ENCODE results near the gene CATSPERE. TPM values are rescaled to one million over a fixed set of nuclear protein-coding genes. Genes with fewer than 3 reads are reported as not detected.

The CATSPERE gene
- total RNA-seq, 1 donor from 2014 or later: 1.7 TPM

DNA sequence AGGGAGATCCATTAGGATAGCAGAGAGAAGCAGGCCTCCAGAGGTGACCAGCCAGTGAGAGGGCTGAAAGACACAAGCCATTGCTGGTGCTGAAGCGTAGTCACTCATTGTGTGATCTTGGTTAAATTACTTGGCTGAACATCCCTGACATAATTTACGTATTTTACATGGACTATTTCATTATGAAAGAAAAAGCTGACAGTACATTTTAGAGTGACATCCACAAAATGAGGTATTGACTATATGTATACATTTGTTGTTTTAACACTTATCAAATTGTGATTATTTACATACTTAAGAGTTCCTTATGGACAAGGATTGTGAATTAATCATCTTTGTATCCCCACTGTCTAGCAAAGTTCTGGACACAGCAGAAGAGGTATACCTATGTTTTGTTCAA lies 206.7 kb downstream of the CATSPERE start:
- no peak for ATAC-seq
- peaks cover 25% of the 10 kb centered on the region for H3K4me1 ChIP-seq

GRCh38 chr1:244672946-244673682 lies 212.0 kb downstream of the CATSPERE start:
- intact Hi-C loops (cut with DNase I): no loop called here
- H3K9me3 ChIP-seq: no peaks in the 10 kb centered on the region
- TF ChIP-seq, protein P1, sequence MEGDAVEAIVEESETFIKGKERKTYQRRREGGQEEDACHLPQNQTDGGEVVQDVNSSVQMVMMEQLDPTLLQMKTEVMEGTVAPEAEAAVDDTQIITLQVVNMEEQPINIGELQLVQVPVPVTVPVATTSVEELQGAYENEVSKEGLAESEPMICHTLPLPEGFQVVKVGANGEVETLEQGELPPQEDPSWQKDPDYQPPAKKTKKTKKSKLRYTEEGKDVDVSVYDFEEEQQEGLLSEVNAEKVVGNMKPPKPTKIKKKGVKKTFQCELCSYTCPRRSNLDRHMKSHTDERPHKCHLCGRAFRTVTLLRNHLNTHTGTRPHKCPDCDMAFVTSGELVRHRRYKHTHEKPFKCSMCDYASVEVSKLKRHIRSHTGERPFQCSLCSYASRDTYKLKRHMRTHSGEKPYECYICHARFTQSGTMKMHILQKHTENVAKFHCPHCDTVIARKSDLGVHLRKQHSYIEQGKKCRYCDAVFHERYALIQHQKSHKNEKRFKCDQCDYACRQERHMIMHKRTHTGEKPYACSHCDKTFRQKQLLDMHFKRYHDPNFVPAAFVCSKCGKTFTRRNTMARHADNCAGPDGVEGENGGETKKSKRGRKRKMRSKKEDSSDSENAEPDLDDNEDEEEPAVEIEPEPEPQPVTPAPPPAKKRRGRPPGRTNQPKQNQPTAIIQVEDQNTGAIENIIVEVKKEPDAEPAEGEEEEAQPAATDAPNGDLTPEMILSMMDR (IDR thresholded peaks at IDR 0.05): no peak
- H3K4me1 ChIP-seq: peaks cover 4% of the 10 kb centered on the region
- no peak for DNase-seq
- no peaks in the 10 kb centered on the region for H3K36me3 ChIP-seq
- H3K27me3 ChIP-seq (ENCODE audit: low read depth): no peaks in the 10 kb centered on the region
- peak overlapping the region; percentile 14 for H3K27ac ChIP-seq
- H3K4me3 ChIP-seq: no peak overlapping the region
- no peak for ATAC-seq

More for the DNA sequence above, 206.7 kb downstream of the CATSPERE start:
- H3K36me3 ChIP-seq: no peaks in the 10 kb centered on the region
- TF ChIP-seq, protein P1 (IDR thresholded peaks at IDR 0.05): no peak
- DNase-seq: no peak
- no peak overlapping the region for H3K4me3 ChIP-seq
- intact Hi-C loops (cut with DNase I): no loop called here
- H3K27me3 ChIP-seq (ENCODE audit: low read depth): no peaks in the 10 kb centered on the region
- H3K9me3 ChIP-seq: no peaks in the 10 kb centered on the region
- no peak overlapping the region for H3K27ac ChIP-seq

- ATAC-seq (no peak), DNase-seq (no peak)
- no peak overlapping the region for H3K27ac ChIP-seq
- TF ChIP-seq, protein P1 (IDR thresholded peaks at IDR 0.05): no peak
- peaks cover 17% of the 10 kb centered on the region for H3K4me1 ChIP-seq
- H3K9me3 ChIP-seq: no peaks in the 10 kb centered on the region
- no peak overlapping the region for H3K4me3 ChIP-seq
- H3K36me3 ChIP-seq: no peaks in the 10 kb centered on the region
- intact Hi-C loops (cut with DNase I): no loop called here
- H3K27me3 ChIP-seq (ENCODE audit: low read depth): no peaks in the 10 kb centered on the region
Measured at GRCh38 chr1:244674446-244674845, 213.4 kb downstream of the CATSPERE start.

DNA sequence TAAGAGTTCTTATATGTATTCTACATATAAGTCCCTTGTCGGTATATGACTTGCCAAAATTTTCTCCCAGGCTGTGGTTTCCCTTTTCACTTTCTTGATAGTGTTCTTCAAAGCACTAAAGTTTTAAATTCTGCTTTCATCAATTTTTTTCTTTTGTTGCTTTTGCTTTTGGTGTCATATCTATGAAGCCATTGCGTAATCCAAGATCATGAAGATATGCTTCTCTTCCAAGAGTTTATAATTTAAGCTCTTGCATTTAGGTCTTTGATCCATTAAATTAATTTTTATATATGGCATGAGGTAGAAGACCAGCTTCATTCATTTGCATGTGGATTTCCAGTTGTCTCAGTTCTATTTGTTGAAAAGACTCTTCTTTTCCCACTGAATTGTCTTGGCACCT lies 214.1 kb downstream of the CATSPERE start:
- Histone ChIP-seq H3K4me3 (no peak overlapping the region), H3K9me3 (no peaks in the 10 kb centered on the region), H3K36me3 (no peaks in the 10 kb centered on the region), H3K27me3 (ENCODE audit: low read depth) (no peaks in the 10 kb centered on the region), H3K4me1 (peaks cover 23% of the 10 kb centered on the region), H3K27ac (no peak overlapping the region)
- DNase-seq: no peak
- intact Hi-C loops (cut with DNase I): no loop called here
- TF ChIP-seq, protein P1 (IDR thresholded peaks at IDR 0.05): no peak
- no peak for ATAC-seq

- Histone ChIP-seq H3K4me3 (no peak overlapping the region), H3K9me3 (no peaks in the 10 kb centered on the region), H3K27me3 (ENCODE audit: low read depth) (no peaks in the 10 kb centered on the region), H3K27ac (peak overlapping the region; percentile 58), H3K36me3 (peaks cover 5% of the 10 kb centered on the region), H3K4me1 (peaks cover 28% of the 10 kb centered on the region)
- TF ChIP-seq, protein P1 (IDR thresholded peaks at IDR 0.05): no peak
- ATAC-seq (peak in 1 of 2 donors; percentile 63), DNase-seq (no peak)
- intact Hi-C loops (cut with DNase I): no loop called here
Measured at GRCh38 chr1:244678697-244679096, 217.6 kb downstream of the CATSPERE start.
